Breast epithelium (tissue), 4 donors: ENCODE measurements around the gene QSOX2. TPM values are rescaled to one million over a fixed set of nuclear protein-coding genes. Genes with fewer than 3 reads are reported as not detected.

ENCODE experiments used
- DNase-seq, 2 donors: peaks; one replicate each; pipeline ENCODE4 v3.0.0-alpha.2; 2019; ENCODE audit warnings: low spot score in 2 of 2
- H3K27ac ChIP-seq, 2 donors: fragments of 200-600 bp; sonication (generic) in 1 of 2; one replicate each; pipeline ENCODE4 v1.5.1; 2016 to 2019; ENCODE audit warnings: mild to moderate bottlenecking in 1 of 2
- H3K27me3 ChIP-seq, 2 donors: fragments of 200-600 bp; sonication (generic) in 1 of 2; one replicate each; pipeline versions ENCODE4 v1.5.1 to v1.6.0; 2017 to 2019; ENCODE audit warnings: control low read depth in 1 of 2, mild to moderate bottlenecking in 1 of 2
- H3K36me3 ChIP-seq: fragments of 200-600 bp; one replicate; pipeline ENCODE4 v1.5.1; 2019
- H3K4me1 ChIP-seq, 2 donors: fragments of 200-600 bp; sonication (generic); one replicate each; pipeline ENCODE4 v1.5.1; 2016 to 2019; ENCODE audit warnings: control low read depth in 1 of 2
- H3K4me3 ChIP-seq, 3 donors: fragments of 200-600 bp; sonication (generic); 1 replicate in 2 of 3; 2 replicates in 1 of 3; pipeline ENCODE4 v1.5.1; 2016 to 2019; ENCODE audit warnings: mild to moderate bottlenecking in 3 of 3, moderate library complexity in 2 of 3
- H3K9me3 ChIP-seq, 2 donors: fragments of 200-600 bp; sonication (generic) in 1 of 2; one replicate each; pipeline ENCODE4 v1.5.1; 2016 to 2019; ENCODE audit warnings: control low read depth in 1 of 2
- CTCF ChIP-seq, 3 donors: fragments of 450-650 bp; IDR thresholded peaks; one replicate each; pipeline ENCODE4 v1.5.1; 2016 to 2017; ENCODE audit warnings: antibody characterized with exemption in 3 of 3, mild to moderate bottlenecking in 3 of 3, moderate library complexity in 3 of 3
- POLR2A ChIP-seq: fragments of 450-650 bp; IDR thresholded peaks from one replicate; pipeline ENCODE4 v1.6.1; 2016; ENCODE audit warnings: antibody characterized with exemption, mild to moderate bottlenecking, moderate library complexity
- POLR2AphosphoS5 ChIP-seq, 3 donors: sonication (generic); formaldehyde crosslinking; IDR thresholded peaks; one replicate each; pipeline ENCODE4 v1.6.1; 2017; ENCODE audit warnings: antibody characterized with exemption in 3 of 3
- intact Hi-C: fragments of 100-400 bp; cut with DNase I; formaldehyde crosslinking; loops from one replicate; pipeline ENCODE4 v1.15.1; 2023; ENCODE audit warnings: low total_unique reads
- total RNA-seq, 3 donors: library from RNA; depleted of rRNA; stranded (reverse); fragments of >200 nt; gene quantifications; one replicate each; pipeline ENCODE4 v1.1.0, GENCODE V29; 2016

The QSOX2 gene
- total RNA-seq, 3 donors from 2014 or later: 5.6 to 8.8 (median 6.2) TPM

DNA sequence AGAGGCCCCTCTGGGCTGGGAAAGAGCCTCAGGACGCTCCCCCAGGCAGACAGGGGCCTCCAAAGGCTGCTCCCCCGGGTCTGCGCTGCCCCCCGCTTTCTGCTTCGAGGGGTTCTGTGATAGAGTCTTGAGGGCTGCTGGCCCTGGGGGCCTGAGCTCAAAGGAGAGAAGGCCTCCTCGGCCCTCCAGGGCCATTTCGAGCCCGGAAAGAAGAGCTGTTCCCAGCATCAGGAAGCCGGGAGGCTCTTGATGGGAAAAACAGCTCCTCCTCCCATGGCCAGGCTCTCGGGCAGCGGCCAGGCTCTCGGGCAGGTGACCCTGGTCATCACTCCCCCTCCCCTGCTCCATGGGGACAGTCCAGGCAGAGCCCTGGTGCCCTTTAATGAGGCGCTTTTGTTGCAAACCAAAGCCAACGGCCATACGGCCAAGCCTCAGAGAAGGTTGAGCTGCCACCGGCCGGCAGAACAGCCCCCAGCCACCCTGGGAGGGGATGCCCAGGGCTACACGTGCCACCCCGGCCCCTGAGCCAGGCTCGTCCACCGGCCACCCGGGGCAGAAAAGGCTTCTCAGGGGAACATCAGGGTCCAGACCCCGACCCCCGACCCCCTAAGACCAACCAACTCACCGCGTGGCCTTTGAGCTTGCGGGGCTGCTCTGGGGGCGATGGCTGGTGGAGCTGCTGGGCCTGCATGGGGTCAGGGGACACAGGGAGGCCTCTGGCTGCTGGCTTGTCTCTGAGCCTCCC lies 16.2 kb upstream of the QSOX2 start:
- Histone ChIP-seq H3K4me1 (no peaks in the 10 kb centered on the region), H3K36me3 (no peaks in the 10 kb centered on the region), H3K4me3 (no peak overlapping the region), H3K9me3 (no peaks in the 10 kb centered on the region), H3K27ac (no peak overlapping the region), H3K27me3 (no peaks in the 10 kb centered on the region)
- no peak for DNase-seq
- TF ChIP-seq CTCF (IDR thresholded peaks at IDR 0.05): no peak
- no peak for TF ChIP-seq POLR2A
- no peak for TF ChIP-seq POLR2AphosphoS5 (IDR thresholded peaks at IDR 0.05)
- intact Hi-C loops: no loop called here

DNA sequence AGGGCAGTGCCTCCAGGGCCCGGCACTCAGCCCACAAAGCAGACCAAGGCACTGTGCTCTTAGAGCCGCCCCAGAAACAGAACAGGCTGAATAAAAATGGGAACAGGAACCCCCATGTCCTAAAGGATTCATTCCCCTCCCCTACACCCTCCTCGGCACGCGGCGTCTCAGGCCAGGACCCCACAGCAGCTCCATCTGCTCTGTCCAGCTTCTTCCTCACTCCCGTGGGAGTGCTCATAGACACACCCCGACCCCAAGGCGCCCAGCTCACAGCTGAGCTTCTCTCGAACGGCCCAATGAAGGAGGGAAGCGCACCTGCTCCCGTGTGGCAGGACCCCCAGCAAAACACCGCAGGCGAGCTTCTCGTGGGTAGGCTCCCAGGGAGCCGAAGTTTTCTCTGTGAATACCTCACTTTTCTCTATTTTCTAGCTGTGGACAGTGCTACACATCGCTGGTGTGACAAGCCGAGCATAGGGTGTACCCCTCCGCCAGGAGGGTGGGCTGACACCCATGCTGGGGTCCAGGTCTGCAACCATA lies 15.4 kb upstream of the QSOX2 start:
- intact Hi-C loops: no loop called here
- Histone ChIP-seq H3K4me3 (no peak overlapping the region), H3K4me1 (no peaks in the 10 kb centered on the region), H3K27me3 (peaks cover 0 to 7% of the 10 kb centered on the region in 2 donors), H3K27ac (no peak overlapping the region), H3K36me3 (no peaks in the 10 kb centered on the region), H3K9me3 (no peaks in the 10 kb centered on the region)
- no peak for TF ChIP-seq CTCF (IDR thresholded peaks at IDR 0.05)
- TF ChIP-seq POLR2A: no peak
- TF ChIP-seq POLR2AphosphoS5 (IDR thresholded peaks at IDR 0.05): no peak
- DNase-seq: no peak

- no peaks in the 10 kb centered on the region for H3K36me3 ChIP-seq
- TF ChIP-seq POLR2A (no peak), CTCF (IDR thresholded peaks at IDR 0.05) (no peak), POLR2AphosphoS5 (IDR thresholded peaks at IDR 0.05) (no peak)
- no peaks in the 10 kb centered on the region for H3K4me1 ChIP-seq
- no peak for DNase-seq
- H3K27ac ChIP-seq: no peak overlapping the region
- no peak overlapping the region for H3K4me3 ChIP-seq
- peaks cover 0 to 8% of the 10 kb centered on the region in 2 donors for H3K27me3 ChIP-seq
- intact Hi-C loops: no loop called here
- no peaks in the 10 kb centered on the region for H3K9me3 ChIP-seq
These were observed 14.9 kb upstream of the QSOX2 start for GRCh38 chr9:136260521-136260920.

- Histone ChIP-seq H3K9me3 (no peaks in the 10 kb centered on the region), H3K27me3 (peaks cover 0 to 11% of the 10 kb centered on the region in 2 donors), H3K4me3 (no peak overlapping the region), H3K36me3 (no peaks in the 10 kb centered on the region), H3K4me1 (no peaks in the 10 kb centered on the region), H3K27ac (no peak overlapping the region)
- DNase-seq: no peak
- TF ChIP-seq CTCF (IDR thresholded peaks at IDR 0.05): no peak
- intact Hi-C loops: loop anchor here (5.0 kb wide), 2 partner anchors 1023 to 1188 kb away; no protein-coding TSS in a partner anchor
These were observed 14.2 kb upstream of the QSOX2 start for GRCh38 chr9:136259836-136260235.

GRCh38 chr9:136259517-136259813 lies 13.9 kb upstream of the QSOX2 start:
- intact Hi-C loops: loop anchor here (5.0 kb wide), 2 partner anchors 1022 to 1187 kb away; no protein-coding TSS in a partner anchor
- no peaks in the 10 kb centered on the region for H3K4me1 ChIP-seq
- no peak overlapping the region for H3K27ac ChIP-seq
- H3K27me3 ChIP-seq: peaks cover 0 to 15% of the 10 kb centered on the region in 2 donors
- DNase-seq: no peak
- no peaks in the 10 kb centered on the region for H3K9me3 ChIP-seq
- H3K4me3 ChIP-seq: no peak overlapping the region
- H3K36me3 ChIP-seq: no peaks in the 10 kb centered on the region
- TF ChIP-seq POLR2A: no peak
- no peak for TF ChIP-seq CTCF (IDR thresholded peaks at IDR 0.05)
- TF ChIP-seq POLR2AphosphoS5 (IDR thresholded peaks at IDR 0.05): no peak
